T-helper 2 cell (primary cell): ENCODE data around the gene SPOCK1.

Experiments used
- DNase-seq, 5 experiments: peaks; one replicate each; pipeline versions ENCODE4 v3.0.0 to v3.0.0-alpha.2; 2012 to 2022

SPOCK1 gene

GRCh38 chr5:137216976-137217598 lies 282.0 kb downstream of the SPOCK1 start:
- no peak for DNase-seq

- no peak for DNase-seq
These were observed 283.3 kb downstream of the SPOCK1 start for GRCh38 chr5:137215780-137216179.

- DNase-seq: no peak
These were observed 283.9 kb downstream of the SPOCK1 start for GRCh38 chr5:137215261-137215660.

GRCh38 chr5:137214446-137215189 lies 284.5 kb downstream of the SPOCK1 start:
- no peak for DNase-seq

GRCh38 chr5:137212471-137212870 lies 286.7 kb downstream of the SPOCK1 start:
- DNase-seq: no peak

- no peak for DNase-seq
These were observed 289.8 kb downstream of the SPOCK1 start for GRCh38 chr5:137209232-137209809.

GRCh38 chr5:137207023-137207760 lies 291.9 kb downstream of the SPOCK1 start:
- no peak for DNase-seq

GRCh38 chr5:137206030-137206715 lies 293.0 kb downstream of the SPOCK1 start:
- DNase-seq: no peak

- no peak for DNase-seq
These were observed 293.7 kb downstream of the SPOCK1 start for GRCh38 chr5:137205231-137206027.

- DNase-seq: no peak
These were observed 296.0 kb downstream of the SPOCK1 start for GRCh38 chr5:137203011-137203632.

- no peak for DNase-seq
These were observed 297.2 kb downstream of the SPOCK1 start for GRCh38 chr5:137201876-137202275.

GRCh38 chr5:137200906-137201700 lies 298.0 kb downstream of the SPOCK1 start:
- DNase-seq: no peak

- no peak for DNase-seq
These were observed 299.2 kb downstream of the SPOCK1 start for GRCh38 chr5:137199966-137200365.

GRCh38 chr5:137199201-137199600 lies 299.9 kb downstream of the SPOCK1 start:
- DNase-seq: no peak

GRCh38 chr5:137195483-137195882 lies 303.6 kb downstream of the SPOCK1 start:
- DNase-seq: no peak

- no peak for DNase-seq
These were observed 304.8 kb downstream of the SPOCK1 start for GRCh38 chr5:137194300-137194699.

GRCh38 chr5:137192293-137192743 lies 306.8 kb downstream of the SPOCK1 start:
- no peak for DNase-seq

GRCh38 chr5:137191179-137191578 lies 307.9 kb downstream of the SPOCK1 start:
- DNase-seq: no peak

- no peak for DNase-seq
These were observed 308.7 kb downstream of the SPOCK1 start for GRCh38 chr5:137190441-137190840.

GRCh38 chr5:137190031-137190430 lies 309.1 kb downstream of the SPOCK1 start:
- DNase-seq: no peak
